ENCODE results near the gene MDN1. TPM values are rescaled to one million over a fixed set of nuclear protein-coding genes. Genes with fewer than 3 reads are reported as not detected.

Gene MDN1
- total and polyA plus RNA-seq, 2 of the 13 experiments (the other 11 are each of a cell fraction or from before 2014, with no cell fraction given) = 18.8 to 52.9 TPM

DNA sequence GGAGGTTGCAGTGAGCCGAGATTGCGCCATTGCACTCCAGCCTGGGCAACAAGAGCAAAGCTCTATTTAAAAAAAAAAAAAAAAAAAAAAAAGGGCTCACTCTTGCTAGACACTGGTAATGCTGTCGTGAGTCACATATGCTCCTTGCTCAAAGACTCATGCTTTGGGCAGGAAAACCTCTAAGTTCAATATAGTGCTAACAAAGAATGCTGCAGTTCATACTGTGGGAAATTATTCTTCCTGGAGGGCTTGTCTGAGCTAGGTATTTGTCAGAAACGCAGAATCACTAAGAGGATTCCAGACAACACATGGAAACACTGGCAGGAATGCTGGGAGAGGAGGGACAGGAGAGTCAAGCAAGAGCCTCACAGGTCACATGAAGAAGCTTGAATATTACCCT is 178.8 kb downstream of the MDN1 start:
- Histone ChIP-seq H4K20me1 (ENCODE audit: insufficient read depth, low read length) (no peaks in the 10 kb centered on the region), H3K4me1 (ENCODE audit: insufficient read depth, low read length) (peaks cover 13% of the 10 kb centered on the region), H3K36me3 (replicated peaks in 1 of 2; ENCODE audit: control insufficient read depth in 1 of 2, insufficient read depth in 2 of 2, low read length in 2 of 2) (peaks cover 9 to 36% of the 10 kb centered on the region in 2 experiments), H3K79me2 (ENCODE audit: insufficient read depth, low read length) (peaks cover 15% of the 10 kb centered on the region), H3K27me3 (ENCODE audit: control insufficient read depth in 1 of 2, insufficient read depth in 2 of 2, low read length in 2 of 2) (no peaks in the 10 kb centered on the region; a peak in 1 of 5 replicates), H3K27ac (ENCODE audit: extremely low read length, insufficient read depth, low read length) (no peak overlapping the region), H2AFZ (ENCODE audit: low read length) (no peak overlapping the region), H3K4me2 (ENCODE audit: low read depth, low read length) (no peak overlapping the region), H3K9me3 (ENCODE audit: low read length) (no peaks in the 10 kb centered on the region), H3K9ac (ENCODE audit: insufficient read depth, low read depth, low read length) (no peak overlapping the region), H3K4me3 (replicated peaks in 1 of 3; ENCODE audit: insufficient read depth in 1 of 3, low read depth in 2 of 3, low read length in 3 of 3) (no peak overlapping the region)
- in situ Hi-C loops (cut with HindIII; ENCODE audit: extremely low pct_ligation_motif_present, low pct_unique_long_range_greater_than_20kb) (no loop called here), intact Hi-C loops (cut with micrococcal nuclease; ENCODE audit: unreplicated experiment) (no loop called here)
- TF ChIP-seq ZNF782 (CRISPR knock-in tag; IDR thresholded peaks at IDR 0.05; ENCODE audit: borderline replicate concordance) = no peak
- TF ChIP-seq, protein P1, sequence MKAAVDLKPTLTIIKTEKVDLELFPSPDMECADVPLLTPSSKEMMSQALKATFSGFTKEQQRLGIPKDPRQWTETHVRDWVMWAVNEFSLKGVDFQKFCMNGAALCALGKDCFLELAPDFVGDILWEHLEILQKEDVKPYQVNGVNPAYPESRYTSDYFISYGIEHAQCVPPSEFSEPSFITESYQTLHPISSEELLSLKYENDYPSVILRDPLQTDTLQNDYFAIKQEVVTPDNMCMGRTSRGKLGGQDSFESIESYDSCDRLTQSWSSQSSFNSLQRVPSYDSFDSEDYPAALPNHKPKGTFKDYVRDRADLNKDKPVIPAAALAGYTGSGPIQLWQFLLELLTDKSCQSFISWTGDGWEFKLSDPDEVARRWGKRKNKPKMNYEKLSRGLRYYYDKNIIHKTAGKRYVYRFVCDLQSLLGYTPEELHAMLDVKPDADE (CRISPR knock-in tag; IDR thresholded peaks at IDR 0.05) = no peak
- no peak for TF ChIP-seq RBM22 (optimal IDR thresholded peaks at IDR 0.05; ENCODE audit: low read length)
- TF ChIP-seq ZNF766 (CRISPR knock-in tag; IDR thresholded peaks at IDR 0.05; ENCODE audit: borderline replicate concordance) = no peak
- TF ChIP-seq, protein P2, sequence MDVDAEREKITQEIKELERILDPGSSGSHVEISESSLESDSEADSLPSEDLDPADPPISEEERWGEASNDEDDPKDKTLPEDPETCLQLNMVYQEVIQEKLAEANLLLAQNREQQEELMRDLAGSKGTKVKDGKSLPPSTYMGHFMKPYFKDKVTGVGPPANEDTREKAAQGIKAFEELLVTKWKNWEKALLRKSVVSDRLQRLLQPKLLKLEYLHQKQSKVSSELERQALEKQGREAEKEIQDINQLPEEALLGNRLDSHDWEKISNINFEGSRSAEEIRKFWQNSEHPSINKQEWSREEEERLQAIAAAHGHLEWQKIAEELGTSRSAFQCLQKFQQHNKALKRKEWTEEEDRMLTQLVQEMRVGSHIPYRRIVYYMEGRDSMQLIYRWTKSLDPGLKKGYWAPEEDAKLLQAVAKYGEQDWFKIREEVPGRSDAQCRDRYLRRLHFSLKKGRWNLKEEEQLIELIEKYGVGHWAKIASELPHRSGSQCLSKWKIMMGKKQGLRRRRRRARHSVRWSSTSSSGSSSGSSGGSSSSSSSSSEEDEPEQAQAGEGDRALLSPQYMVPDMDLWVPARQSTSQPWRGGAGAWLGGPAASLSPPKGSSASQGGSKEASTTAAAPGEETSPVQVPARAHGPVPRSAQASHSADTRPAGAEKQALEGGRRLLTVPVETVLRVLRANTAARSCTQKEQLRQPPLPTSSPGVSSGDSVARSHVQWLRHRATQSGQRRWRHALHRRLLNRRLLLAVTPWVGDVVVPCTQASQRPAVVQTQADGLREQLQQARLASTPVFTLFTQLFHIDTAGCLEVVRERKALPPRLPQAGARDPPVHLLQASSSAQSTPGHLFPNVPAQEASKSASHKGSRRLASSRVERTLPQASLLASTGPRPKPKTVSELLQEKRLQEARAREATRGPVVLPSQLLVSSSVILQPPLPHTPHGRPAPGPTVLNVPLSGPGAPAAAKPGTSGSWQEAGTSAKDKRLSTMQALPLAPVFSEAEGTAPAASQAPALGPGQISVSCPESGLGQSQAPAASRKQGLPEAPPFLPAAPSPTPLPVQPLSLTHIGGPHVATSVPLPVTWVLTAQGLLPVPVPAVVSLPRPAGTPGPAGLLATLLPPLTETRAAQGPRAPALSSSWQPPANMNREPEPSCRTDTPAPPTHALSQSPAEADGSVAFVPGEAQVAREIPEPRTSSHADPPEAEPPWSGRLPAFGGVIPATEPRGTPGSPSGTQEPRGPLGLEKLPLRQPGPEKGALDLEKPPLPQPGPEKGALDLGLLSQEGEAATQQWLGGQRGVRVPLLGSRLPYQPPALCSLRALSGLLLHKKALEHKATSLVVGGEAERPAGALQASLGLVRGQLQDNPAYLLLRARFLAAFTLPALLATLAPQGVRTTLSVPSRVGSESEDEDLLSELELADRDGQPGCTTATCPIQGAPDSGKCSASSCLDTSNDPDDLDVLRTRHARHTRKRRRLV (CRISPR knock-in tag; IDR thresholded peaks at IDR 0.05) = no peak
- no peak for TF ChIP-seq ZMYM2 (CRISPR knock-in tag; IDR thresholded peaks at IDR 0.05)
- TF ChIP-seq ZNF678 (CRISPR knock-in tag; IDR thresholded peaks at IDR 0.05) = no peak
- TF ChIP-seq ZNF530 (CRISPR knock-in tag; IDR thresholded peaks at IDR 0.05; ENCODE audit: low read depth) = no peak
- no peak for TF ChIP-seq ZNF670 (CRISPR knock-in tag; IDR thresholded peaks at IDR 0.05; ENCODE audit: borderline replicate concordance)
- TF ChIP-seq ZNF746 (CRISPR knock-in tag; IDR thresholded peaks at IDR 0.05) = no peak
- TF ChIP-seq, protein P3, sequence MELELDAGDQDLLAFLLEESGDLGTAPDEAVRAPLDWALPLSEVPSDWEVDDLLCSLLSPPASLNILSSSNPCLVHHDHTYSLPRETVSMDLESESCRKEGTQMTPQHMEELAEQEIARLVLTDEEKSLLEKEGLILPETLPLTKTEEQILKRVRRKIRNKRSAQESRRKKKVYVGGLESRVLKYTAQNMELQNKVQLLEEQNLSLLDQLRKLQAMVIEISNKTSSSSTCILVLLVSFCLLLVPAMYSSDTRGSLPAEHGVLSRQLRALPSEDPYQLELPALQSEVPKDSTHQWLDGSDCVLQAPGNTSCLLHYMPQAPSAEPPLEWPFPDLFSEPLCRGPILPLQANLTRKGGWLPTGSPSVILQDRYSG (CRISPR knock-in tag; IDR thresholded peaks at IDR 0.05) = no peak
- no peak for TF ChIP-seq HOXD1 (CRISPR knock-in tag; IDR thresholded peaks at IDR 0.05)
- BruUV-seq (replicated peaks) = no TSS peak
- ChIA-PET CTCF (ENCODE audit: low intra/inter-chr PET ratio, low total read pairs) (no interaction called here), POLR2A (no interaction called here)
- ATAC-seq = no peak
- FAIRE-seq = no peak
- WGBS (ENCODE audit: low lambda C conversion rate) = 93% methylated on average over 4 of the region's 4 CpGs
- DNase-seq (ENCODE audit: low spot score) = no peak

Measured in HepG2 (cell line).